ENCODE data around the gene NEURL1B.
A peak's percentile ranks its signal among the peaks of the same experiment; 100 is the strongest.

DNA sequence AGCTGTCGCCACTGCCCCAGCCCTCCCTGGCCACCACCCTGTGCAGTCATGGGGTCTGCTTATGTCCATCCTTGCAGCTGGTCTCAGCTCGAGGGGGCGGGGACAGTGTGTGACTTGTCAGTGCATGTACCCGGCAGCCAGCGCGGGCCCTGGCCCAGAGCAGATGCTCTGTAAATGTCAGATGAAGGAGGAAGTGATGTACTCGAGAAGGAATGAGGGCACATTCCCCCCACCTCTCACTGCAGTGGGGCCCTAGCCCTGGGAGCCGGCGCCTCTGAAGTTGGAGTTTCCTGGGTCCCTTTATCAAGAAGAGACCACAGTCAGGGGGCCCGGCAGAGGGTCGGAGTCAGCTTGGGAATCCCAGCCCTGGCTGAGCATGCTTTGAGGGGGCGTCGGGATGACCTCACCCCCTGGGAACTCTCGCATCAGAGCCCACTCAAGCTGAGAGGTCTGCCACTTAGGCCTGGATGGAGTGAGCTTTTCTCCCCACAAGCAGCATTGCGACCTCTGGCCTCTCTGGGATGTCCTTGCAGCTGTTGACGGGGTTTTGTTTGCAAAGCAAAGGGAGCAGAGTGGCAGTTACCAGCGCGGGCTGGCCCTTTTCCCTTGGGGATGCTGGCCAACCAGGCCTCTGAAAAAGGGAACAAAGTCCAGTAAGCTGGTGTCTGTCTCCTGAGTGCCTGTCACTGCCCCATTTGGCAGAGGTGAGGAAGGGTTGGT lies 19.0 kb downstream of the NEURL1B start:
- TF ChIP-seq, protein P1, sequence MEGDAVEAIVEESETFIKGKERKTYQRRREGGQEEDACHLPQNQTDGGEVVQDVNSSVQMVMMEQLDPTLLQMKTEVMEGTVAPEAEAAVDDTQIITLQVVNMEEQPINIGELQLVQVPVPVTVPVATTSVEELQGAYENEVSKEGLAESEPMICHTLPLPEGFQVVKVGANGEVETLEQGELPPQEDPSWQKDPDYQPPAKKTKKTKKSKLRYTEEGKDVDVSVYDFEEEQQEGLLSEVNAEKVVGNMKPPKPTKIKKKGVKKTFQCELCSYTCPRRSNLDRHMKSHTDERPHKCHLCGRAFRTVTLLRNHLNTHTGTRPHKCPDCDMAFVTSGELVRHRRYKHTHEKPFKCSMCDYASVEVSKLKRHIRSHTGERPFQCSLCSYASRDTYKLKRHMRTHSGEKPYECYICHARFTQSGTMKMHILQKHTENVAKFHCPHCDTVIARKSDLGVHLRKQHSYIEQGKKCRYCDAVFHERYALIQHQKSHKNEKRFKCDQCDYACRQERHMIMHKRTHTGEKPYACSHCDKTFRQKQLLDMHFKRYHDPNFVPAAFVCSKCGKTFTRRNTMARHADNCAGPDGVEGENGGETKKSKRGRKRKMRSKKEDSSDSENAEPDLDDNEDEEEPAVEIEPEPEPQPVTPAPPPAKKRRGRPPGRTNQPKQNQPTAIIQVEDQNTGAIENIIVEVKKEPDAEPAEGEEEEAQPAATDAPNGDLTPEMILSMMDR (IDR thresholded peaks at IDR 0.05; ENCODE audit: low read depth, low read length, missing input control): peak; percentile 6
- TF ChIP-seq RXRA (IDR thresholded peaks at IDR 0.05) (peak; percentile 77 to 84), SP1 (IDR thresholded peaks at IDR 0.05) (peak; percentile 96)
- TF ChIP-seq, protein P2, sequence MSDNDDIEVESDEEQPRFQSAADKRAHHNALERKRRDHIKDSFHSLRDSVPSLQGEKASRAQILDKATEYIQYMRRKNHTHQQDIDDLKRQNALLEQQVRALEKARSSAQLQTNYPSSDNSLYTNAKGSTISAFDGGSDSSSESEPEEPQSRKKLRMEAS (IDR thresholded peaks at IDR 0.05): peak; percentile 61
